ENCODE results near the gene SRRM4.
A peak's percentile ranks its signal among the peaks of the same experiment; 100 is the strongest.

Gene SRRM4

GRCh38 chr12:119206348-119207062, 225.2 kb downstream of the SRRM4 start:
- no peak for DNase-seq

- DNase-seq, result no peak
These were observed 225.8 kb downstream of the SRRM4 start for GRCh38 chr12:119207063-119207560.

- peak; percentile 18 for DNase-seq
These were observed 227.3 kb downstream of the SRRM4 start for GRCh38 chr12:119208626-119209061.

GRCh38 chr12:119211884-119212283, 230.5 kb downstream of the SRRM4 start:
- DNase-seq, result no peak

All from fibroblast of skin of back (primary cell).